NOMO-1 treated with DMSO at 0.1 percent for 48 hours (cell line): ENCODE results near the gene HLX.

Experiments used
- DNase-seq: peaks from one replicate; lab custom pipeline; 2025; ENCODE audit not compliant: unreplicated experiment; lab: John Stamatoyannopoulos, UW

HLX gene

DNA sequence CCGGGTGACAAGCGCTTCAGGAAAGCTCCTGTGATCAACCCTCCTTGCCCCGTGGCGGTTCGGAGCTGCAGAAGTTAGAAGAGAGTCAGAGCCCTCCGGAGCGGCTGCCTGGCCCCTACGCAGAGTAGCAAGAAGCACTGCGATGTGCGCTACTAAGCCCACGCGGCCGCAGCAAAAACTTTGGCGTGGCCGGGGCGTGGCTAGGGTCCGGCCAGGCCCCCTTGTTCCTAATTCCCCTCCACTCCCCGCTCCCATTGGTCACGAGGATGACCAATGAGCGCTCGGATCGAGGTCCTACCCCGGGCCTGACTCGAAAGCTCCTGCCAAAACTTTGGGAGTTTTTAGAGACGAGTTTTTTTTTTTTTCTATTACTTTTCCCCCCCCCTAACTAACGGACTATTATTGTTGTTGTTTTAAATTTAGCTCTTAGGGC lies at the start of gene HLX:
Gene HLX, plus strand, starts transcription at position 368 of the 433 bp plus-strand sequence. CDS start 415 bp downstream, outside the sequence.
- peak; percentile 95 for DNase-seq

DNA sequence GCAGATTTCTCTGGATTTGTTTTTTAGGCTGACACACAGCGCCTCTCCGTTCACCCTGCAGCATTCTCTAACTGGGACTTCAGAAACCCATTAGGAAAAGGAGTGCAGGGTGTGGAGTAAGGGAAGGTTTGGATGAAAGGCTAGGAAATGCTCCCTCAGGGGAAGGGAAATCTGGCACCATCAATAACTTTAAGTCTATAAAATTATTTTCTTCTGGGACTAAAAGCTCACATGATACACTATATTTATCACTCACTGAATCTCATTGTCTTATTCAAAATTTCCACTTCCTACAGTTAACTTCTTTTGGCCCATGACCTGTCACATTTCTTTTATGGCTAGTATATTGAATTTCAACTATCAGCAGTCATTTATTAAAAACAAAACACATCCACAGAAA lies 45.8 kb upstream of the HLX start:
- DNase-seq: no peak

GRCh38 chr1:220834155-220834870 lies 44.9 kb upstream of the HLX start:
- no peak for DNase-seq

GRCh38 chr1:220838578-220838977 lies 40.7 kb upstream of the HLX start:
- no peak for DNase-seq

GRCh38 chr1:220839474-220839873 lies 39.8 kb upstream of the HLX start:
- DNase-seq: no peak

GRCh38 chr1:220841293-220841692 lies 38.0 kb upstream of the HLX start:
- DNase-seq: no peak

GRCh38 chr1:220843481-220844011 lies 35.7 kb upstream of the HLX start:
- no peak for DNase-seq

DNA sequence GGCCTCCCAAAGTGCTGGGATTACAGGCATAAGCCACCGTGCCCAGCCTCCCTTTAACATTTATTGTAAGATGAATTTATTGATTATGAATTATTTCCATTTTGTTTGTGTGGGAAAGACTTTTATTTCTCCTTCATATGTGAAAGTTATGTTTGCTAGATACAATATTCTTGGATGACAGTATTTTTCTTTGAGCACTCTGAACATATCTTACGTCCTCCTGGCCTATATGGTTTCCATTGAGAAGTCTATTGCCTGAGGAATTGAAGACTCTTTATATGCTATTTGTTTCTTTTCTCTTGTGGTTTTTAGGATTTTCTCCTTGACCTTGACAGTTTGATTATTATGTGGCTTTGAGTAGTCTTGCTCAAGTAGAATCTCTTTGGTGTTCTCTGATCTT lies 26.8 kb upstream of the HLX start:
- DNase-seq: no peak

DNA sequence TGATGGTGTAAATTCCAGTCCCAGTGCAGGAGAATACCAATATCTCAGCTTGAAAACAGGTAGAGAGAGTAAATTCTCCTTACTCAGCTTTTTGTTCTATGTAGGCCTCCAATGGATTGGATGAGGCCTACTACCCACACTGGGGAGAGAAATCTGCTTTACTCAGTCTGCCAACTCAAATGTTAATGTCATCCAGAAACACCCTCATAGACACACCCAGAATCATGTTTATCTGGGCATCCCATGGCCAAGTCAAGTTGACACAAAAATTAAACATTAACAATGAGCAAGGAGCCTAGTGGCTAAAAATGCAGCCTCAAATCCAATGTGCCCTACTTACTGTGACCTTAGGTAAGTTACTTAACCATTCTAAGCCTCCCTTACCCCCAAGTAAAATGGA lies 6.9 kb upstream of the HLX start:
- no peak for DNase-seq

- no peak for DNase-seq
These were observed 6.2 kb upstream of the HLX start for GRCh38 chr1:220873087-220873486.

GRCh38 chr1:220873868-220874655 lies 5.2 kb upstream of the HLX start:
- DNase-seq: peak; percentile 61

- no peak for DNase-seq
These were observed 4.0 kb upstream of the HLX start for GRCh38 chr1:220875260-220875659.

DNA sequence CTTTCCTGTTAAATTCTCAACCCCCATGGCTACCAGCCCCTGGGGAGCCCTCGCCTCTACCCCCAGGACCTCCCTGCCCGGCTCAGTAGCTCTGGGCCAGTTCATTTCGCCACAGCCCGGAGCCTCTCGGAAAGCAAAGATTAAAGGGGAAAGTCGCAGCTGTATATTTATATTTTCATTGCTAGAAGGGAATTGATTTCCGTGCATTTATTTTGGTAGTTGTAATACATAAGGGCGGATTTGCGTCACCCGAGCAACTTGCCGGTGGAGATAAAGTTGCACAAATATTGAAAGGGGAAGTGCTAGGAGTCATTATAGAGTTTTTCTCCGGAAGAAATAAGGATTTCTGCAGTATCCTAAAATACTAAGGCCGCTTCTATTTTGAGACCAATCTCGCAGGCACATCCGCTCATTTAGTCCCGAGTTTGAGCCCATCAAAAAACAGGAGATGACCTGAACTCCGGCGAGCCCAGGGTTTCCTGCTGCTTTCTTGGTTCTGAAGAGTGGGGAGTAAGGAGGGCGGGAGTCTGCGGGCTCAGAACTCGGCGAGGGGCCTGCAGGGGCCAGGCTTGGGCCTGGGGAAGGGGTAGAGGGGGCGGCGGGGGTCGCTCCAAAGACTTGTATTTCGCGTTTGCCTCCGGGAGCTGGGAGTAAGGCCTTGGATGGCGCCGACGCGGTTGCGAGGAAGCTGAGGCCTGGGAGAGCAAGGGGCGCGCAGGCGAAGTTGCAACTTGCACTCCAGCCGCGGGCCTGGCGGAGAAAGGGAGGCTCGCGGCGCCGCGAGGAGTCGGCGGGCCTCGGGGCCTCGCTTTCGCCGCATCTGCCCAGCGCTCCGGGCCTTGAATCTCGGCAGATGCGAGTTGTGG lies 2.5 kb upstream of the HLX start:
- DNase-seq: peak; percentile 89

DNA sequence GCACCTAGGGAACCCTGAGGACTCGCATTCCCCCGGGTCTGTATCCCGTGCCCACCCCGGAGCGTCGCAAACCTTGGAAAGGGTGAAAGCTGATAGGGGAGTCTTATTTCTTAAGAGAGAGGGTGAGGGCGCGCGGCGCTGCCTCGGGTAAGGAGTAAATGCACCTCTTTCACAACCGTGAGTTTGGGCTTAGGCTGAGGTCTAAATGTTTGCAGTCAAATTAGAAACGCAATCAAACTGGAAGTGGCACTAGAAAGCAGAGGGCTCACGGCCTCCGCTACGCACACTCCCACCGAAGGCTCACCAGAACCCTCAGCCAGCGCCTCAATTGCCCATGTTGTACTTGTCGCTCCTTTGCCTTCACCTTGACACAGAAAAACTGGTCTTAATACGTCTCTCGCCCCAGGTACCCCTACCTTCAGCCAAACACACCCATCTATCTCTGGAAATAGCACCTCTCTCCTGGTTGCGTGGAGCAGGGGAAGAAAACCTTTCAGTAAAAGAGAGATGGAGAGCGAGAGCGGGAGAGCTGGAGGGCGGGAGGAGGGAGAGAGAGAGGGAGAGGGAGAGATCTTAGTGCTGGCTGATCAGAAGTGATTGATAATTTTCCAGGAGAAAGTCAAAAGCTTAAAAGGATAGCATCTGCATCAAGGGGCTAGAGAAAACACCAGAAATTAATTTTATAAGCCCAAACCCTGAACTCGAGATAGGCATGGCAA lies 1.7 kb upstream of the HLX start:
- DNase-seq: peak; percentile 59

DNA sequence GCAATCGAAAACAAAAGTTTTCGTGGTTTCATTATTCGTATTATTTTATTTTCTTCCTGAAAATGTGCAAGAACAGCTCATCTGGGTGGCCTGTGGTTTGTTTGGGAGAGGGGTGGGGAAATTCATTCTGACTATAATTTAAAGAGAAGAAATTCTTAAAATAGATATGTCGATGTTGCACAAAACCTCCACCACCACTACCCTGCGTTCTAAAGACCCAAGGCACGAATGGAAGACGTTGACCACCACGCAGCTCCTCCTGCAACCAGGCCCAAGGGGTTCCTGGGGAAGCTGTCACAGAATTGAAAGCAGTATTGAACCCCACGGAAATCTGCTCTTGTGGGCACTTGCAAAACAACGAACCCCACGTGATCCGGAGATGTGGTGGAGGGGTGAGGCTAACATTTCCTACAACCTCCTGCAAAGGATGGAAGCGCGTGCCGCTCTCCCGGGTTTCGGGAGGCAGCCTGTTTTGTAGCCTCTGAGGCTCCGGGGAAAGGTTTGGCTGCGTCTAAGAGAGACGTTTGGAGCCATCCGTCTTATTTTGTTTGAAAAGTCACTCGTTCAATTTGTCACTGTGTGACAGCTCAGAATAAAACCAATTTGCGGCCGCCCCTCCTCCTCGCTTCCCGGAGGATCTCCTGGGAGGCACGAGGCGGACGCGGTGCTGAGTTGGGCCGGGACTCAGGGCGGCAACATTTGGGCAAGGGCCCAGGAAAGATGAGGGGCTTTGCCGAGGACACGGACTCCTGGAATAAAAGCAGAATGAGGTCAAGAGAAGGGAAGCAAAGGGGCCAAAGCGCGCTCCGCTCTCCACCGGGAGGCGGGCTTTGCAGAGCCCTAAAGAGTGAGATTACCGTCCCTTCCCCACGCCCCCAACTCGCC lies 810 bp upstream of the HLX start:
- DNase-seq: peak; percentile 92

GRCh38 chr1:220879509-220880361 lies 492 bp downstream of the HLX start:
- DNase-seq: no peak

DNA sequence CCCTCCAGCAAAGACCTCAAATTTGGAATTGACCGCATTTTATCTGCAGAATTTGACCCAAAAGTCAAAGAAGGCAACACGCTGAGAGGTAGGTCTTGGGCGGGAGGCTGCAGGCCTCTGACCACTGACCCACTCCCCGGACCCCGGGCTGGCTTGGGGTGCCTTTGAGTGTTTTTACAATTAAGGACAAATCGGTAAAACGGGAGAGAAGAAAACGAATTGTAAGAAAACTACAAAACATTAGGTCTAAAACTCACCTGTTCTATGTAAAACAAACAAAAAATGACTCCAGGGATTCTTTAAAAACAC lies 1.1 kb downstream of the HLX start:
- no peak for DNase-seq

- peak; percentile 82 for DNase-seq
These were observed 1.7 kb downstream of the HLX start for GRCh38 chr1:220880726-220881506.
